ENCODE measurements around the gene FAM222A. TPM values are rescaled to one million over a fixed set of nuclear protein-coding genes. Genes with fewer than 3 reads are reported as not detected.

Gene FAM222A
- polyA plus RNA-seq, 1 donor from 2014 or later, result 8.5 TPM

DNA sequence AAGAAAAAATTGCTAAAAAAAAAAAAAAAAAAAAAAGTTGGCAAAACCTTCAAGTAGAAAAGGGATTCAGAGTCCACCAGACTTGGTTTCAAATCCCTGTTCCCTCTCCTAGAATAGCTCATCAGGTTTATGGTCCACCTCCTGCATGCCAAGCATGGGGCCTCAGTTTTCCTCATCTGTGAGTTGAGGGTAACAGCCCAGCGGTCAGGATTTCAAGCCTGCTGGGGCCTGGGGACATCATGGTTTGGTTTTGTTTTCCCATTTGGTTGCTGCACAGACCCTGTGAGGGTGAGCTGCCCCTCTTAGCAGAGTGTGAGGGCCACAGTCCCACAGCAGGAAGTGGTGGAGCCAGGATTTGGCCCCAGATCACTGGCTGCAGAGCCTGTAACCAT is 12.5 kb downstream of the FAM222A start:
- no peak overlapping the region for H2AFZ ChIP-seq (ENCODE audit: low read depth, low read length)
- no peaks in the 10 kb centered on the region for H3K9me2 ChIP-seq (ENCODE audit: insufficient read depth, low read length)
- H3K36me3 ChIP-seq (ENCODE audit: insufficient read depth, low read length), result no peaks in the 10 kb centered on the region
- H3K9me3 ChIP-seq (ENCODE audit: low read length), result no peaks in the 10 kb centered on the region
- peak overlapping the region; percentile 18 for H3K27ac ChIP-seq (ENCODE audit: low read length)
- peak overlapping the region; percentile 33 for H3K4me3 ChIP-seq (ENCODE audit: low read length)
- H3F3A ChIP-seq (ENCODE audit: insufficient read depth, low read length, poor library complexity, severe bottlenecking), result no peaks in the 10 kb centered on the region
- H4K20me1 ChIP-seq (ENCODE audit: insufficient read depth), result no peaks in the 10 kb centered on the region
- peaks cover 47% of the 10 kb centered on the region for H3K79me2 ChIP-seq (replicated peaks; ENCODE audit: insufficient read depth, low read length)
- no peak overlapping the region for H3K4me2 ChIP-seq (ENCODE audit: low read length)
- no peaks in the 10 kb centered on the region for H3K27me3 ChIP-seq (ENCODE audit: insufficient read depth, low read depth, low read length)
- TF ChIP-seq TAF1 (IDR thresholded peaks at IDR 0.05; ENCODE audit: low read depth), result no peak
- no peak for TF ChIP-seq POLR2AphosphoS5 (IDR thresholded peaks at IDR 0.05)
- no peak for TF ChIP-seq EP300 (conservative IDR thresholded peaks at IDR 0.05; ENCODE audit: poor library complexity, severe bottlenecking)
- TF ChIP-seq EZH2 (IDR thresholded peaks at IDR 0.05; ENCODE audit: borderline replicate concordance, insufficient read depth, low read length, poor library complexity, severe bottlenecking), result no peak
- TF ChIP-seq, protein P1, sequence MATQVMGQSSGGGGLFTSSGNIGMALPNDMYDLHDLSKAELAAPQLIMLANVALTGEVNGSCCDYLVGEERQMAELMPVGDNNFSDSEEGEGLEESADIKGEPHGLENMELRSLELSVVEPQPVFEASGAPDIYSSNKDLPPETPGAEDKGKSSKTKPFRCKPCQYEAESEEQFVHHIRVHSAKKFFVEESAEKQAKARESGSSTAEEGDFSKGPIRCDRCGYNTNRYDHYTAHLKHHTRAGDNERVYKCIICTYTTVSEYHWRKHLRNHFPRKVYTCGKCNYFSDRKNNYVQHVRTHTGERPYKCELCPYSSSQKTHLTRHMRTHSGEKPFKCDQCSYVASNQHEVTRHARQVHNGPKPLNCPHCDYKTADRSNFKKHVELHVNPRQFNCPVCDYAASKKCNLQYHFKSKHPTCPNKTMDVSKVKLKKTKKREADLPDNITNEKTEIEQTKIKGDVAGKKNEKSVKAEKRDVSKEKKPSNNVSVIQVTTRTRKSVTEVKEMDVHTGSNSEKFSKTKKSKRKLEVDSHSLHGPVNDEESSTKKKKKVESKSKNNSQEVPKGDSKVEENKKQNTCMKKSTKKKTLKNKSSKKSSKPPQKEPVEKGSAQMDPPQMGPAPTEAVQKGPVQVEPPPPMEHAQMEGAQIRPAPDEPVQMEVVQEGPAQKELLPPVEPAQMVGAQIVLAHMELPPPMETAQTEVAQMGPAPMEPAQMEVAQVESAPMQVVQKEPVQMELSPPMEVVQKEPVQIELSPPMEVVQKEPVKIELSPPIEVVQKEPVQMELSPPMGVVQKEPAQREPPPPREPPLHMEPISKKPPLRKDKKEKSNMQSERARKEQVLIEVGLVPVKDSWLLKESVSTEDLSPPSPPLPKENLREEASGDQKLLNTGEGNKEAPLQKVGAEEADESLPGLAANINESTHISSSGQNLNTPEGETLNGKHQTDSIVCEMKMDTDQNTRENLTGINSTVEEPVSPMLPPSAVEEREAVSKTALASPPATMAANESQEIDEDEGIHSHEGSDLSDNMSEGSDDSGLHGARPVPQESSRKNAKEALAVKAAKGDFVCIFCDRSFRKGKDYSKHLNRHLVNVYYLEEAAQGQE (IDR thresholded peaks at IDR 0.05; ENCODE audit: borderline replicate concordance), result no peak
- TF ChIP-seq SMC3 (conservative IDR thresholded peaks at IDR 0.05; ENCODE audit: poor library complexity), result no peak
- TF ChIP-seq, protein P2, sequence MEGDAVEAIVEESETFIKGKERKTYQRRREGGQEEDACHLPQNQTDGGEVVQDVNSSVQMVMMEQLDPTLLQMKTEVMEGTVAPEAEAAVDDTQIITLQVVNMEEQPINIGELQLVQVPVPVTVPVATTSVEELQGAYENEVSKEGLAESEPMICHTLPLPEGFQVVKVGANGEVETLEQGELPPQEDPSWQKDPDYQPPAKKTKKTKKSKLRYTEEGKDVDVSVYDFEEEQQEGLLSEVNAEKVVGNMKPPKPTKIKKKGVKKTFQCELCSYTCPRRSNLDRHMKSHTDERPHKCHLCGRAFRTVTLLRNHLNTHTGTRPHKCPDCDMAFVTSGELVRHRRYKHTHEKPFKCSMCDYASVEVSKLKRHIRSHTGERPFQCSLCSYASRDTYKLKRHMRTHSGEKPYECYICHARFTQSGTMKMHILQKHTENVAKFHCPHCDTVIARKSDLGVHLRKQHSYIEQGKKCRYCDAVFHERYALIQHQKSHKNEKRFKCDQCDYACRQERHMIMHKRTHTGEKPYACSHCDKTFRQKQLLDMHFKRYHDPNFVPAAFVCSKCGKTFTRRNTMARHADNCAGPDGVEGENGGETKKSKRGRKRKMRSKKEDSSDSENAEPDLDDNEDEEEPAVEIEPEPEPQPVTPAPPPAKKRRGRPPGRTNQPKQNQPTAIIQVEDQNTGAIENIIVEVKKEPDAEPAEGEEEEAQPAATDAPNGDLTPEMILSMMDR (IDR thresholded peaks at IDR 0.05; ENCODE audit: poor library complexity, severe bottlenecking), result no peak
- no peak for TF ChIP-seq MXI1 (conservative IDR thresholded peaks at IDR 0.05; ENCODE audit: poor library complexity, severe bottlenecking)
- TF ChIP-seq RAD21 (conservative IDR thresholded peaks at IDR 0.05), result no peak
- H3K9ac ChIP-seq (ENCODE audit: low read length), result peak overlapping the region; percentile 31

DNA sequence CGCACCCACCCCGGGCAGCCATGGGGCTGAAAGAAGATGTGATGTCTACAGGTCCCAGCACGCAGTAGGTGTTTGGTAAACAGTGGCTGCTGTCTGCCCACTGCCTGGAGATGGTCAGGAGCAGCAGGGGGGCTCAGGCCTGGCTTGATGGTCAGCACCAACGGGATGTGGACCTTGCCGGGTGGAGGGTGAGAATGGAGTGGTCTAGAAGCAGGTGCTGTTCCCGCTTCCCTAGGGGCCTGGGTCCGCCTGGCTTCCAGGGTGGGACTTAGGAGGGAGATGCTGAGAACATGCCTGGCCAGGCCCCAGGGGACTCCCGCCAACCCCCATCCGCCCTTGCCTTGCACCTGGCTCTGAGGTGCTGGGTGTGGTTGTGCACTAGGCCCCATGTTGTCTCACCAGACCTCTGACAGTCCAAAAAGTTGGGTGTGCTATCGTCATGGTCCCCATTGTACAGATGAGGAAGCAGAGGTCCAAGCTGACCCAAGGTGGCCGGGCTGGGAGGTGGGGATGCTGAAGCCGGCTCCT is 12.9 kb downstream of the FAM222A start:
- Histone ChIP-seq H3K27ac (ENCODE audit: low read length) (no peak overlapping the region), H4K20me1 (ENCODE audit: insufficient read depth) (no peaks in the 10 kb centered on the region), H3K4me2 (ENCODE audit: low read length) (no peak overlapping the region), H3K9me3 (ENCODE audit: low read length) (no peaks in the 10 kb centered on the region), H3K4me3 (ENCODE audit: low read length) (no peak overlapping the region), H3K9me2 (ENCODE audit: insufficient read depth, low read length) (no peaks in the 10 kb centered on the region), H3K79me2 (replicated peaks; ENCODE audit: insufficient read depth, low read length) (peaks cover 44% of the 10 kb centered on the region), H3K27me3 (ENCODE audit: insufficient read depth, low read depth, low read length) (no peaks in the 10 kb centered on the region), H3K36me3 (ENCODE audit: insufficient read depth, low read length) (no peaks in the 10 kb centered on the region), H3K9ac (ENCODE audit: low read length) (no peak overlapping the region), H3F3A (ENCODE audit: insufficient read depth, low read length, poor library complexity, severe bottlenecking) (no peaks in the 10 kb centered on the region), H2AFZ (ENCODE audit: low read depth, low read length) (no peak overlapping the region)
- TF ChIP-seq, protein P1 (IDR thresholded peaks at IDR 0.05; ENCODE audit: borderline replicate concordance), result no peak
- TF ChIP-seq EZH2 (IDR thresholded peaks at IDR 0.05; ENCODE audit: borderline replicate concordance, insufficient read depth, low read length, poor library complexity, severe bottlenecking) (no peak), POLR2AphosphoS5 (IDR thresholded peaks at IDR 0.05) (no peak)

All from neural cell (in vitro differentiated cells).